Mucosa of rectum (tissue), 2 donors: ENCODE measurements around the gene TET3.
"Not testable (repeated sequence)": the region's sequence is repeated elsewhere in the genome, so short reads cannot be mapped to it uniquely, and the experiment has no call there.

ENCODE experiments used
- H3K27ac ChIP-seq, 2 donors: one replicate each; pipeline ENCODE4 v1.7.0; 2013; ENCODE audit warnings: inconsistent platforms in 2 of 2, low read depth in 2 of 2, low read length in 2 of 2
- H3K27me3 ChIP-seq, 2 donors: one replicate each; pipeline ENCODE4 v1.7.0; 2013; ENCODE audit warnings: low read length in 2 of 2; ENCODE audit not compliant: control insufficient read depth in 2 of 2, insufficient read depth in 2 of 2
- H3K36me3 ChIP-seq, 2 donors: one replicate each; pipeline ENCODE4 v1.7.0; 2013; ENCODE audit warnings: low read length in 2 of 2; ENCODE audit not compliant: control insufficient read depth in 2 of 2, insufficient read depth in 2 of 2
- H3K4me1 ChIP-seq, 2 donors: one replicate each; pipeline ENCODE4 v1.7.0; 2013; ENCODE audit warnings: low read length in 2 of 2, mild to moderate bottlenecking in 1 of 2; ENCODE audit not compliant: control insufficient read depth in 2 of 2, insufficient read depth in 2 of 2
- H3K4me3 ChIP-seq, 2 donors: one replicate each; pipeline ENCODE4 v1.7.0; 2013; ENCODE audit warnings: low read length in 2 of 2
- H3K9ac ChIP-seq, 2 donors: one replicate each; pipeline ENCODE4 v1.7.0; 2013; ENCODE audit warnings: low read length in 2 of 2, low read depth in 1 of 2, mild to moderate bottlenecking in 1 of 2
- H3K9me3 ChIP-seq, 2 donors: one replicate each; pipeline ENCODE4 v1.7.0; 2013; ENCODE audit warnings: low read length in 2 of 2; ENCODE audit not compliant: control insufficient read depth in 2 of 2
- donor health status: healthy.
- donor health status: Normal muscosa, but diverticular disease.

The TET3 gene

DNA sequence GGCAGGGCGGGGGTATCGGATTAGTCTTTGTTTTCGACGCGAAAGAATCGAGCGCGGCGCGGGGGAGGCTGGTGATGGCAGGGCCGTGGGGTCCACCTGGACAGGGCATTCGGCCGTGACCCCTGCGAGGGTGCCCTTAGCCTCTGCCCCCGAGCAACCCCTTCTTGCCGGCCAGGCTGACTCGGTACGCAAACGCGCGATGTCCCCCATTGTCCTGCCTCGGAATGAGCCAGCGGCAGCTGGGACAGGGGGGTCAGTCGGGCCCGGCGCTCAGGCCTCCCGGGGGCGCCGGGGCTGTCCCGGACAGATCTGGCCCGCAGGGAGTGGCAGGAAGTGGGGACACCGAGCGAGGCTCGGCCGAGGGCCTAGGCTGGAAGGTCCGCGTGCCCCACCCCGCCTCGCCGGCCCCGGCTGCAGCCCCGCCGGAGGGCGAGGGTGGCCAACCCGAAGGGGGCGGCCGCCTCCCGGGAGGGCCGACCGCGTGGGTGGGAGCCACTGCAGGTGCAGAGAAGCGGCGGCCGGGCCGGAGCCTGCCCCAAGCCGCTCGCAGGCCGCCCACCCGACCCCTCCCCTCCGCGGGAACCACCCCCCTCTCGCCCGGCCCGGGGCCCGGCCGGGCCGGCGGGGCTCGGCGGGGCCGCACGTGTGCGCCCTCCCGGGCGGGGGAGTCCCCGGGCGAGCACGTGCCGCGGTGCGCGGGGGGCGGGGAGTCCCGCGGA, at the start of gene TET3:
TSS of gene TET3 (plus strand) at position 708 of the 719 bp plus-strand sequence. CDS start 1,494 bp downstream, outside the sequence.
- H3K4me1 ChIP-seq: peaks cover 60 to 65% of the 10 kb centered on the region in 2 donors
- no peaks in the 10 kb centered on the region for H3K9me3 ChIP-seq
- H3K27ac ChIP-seq: peak within 1 kb of the TSS; percentile 98 to 99
- no peaks in the 10 kb centered on the region for H3K27me3 ChIP-seq
- H3K36me3 ChIP-seq: peaks cover 0 to 9% of the 10 kb centered on the region in 2 donors
- peak within 1 kb of the TSS; percentile 75 to 77 for H3K4me3 ChIP-seq
- H3K9ac ChIP-seq: peak within 1 kb of the TSS; percentile 83 to 93

DNA sequence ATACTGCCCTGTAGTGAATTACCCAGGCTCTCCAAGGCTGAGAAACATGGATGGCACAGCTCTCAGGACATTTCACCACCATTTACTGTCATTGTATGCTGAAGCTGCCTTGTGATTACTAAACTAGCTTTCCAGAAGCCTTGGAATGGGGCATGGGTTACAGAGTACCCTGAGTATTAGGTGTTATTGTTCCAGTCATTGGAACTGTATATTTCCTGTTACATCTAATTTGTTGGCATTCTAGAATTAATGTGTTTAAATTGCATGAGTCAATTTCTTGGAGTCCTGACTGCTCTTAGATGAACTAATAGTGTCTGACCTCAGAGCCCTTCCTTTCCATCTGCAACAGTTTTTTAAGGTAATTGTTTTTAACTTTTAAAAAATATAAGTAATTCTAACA, 49.1 kb upstream of the TET3 start:
- no peak overlapping the region for H3K9ac ChIP-seq
- no peak overlapping the region for H3K4me3 ChIP-seq
- H3K9me3 ChIP-seq: no peaks in the 10 kb centered on the region
- no peaks in the 10 kb centered on the region for H3K27me3 ChIP-seq
- H3K27ac ChIP-seq: no peak overlapping the region
- peaks cover 0 to 3% of the 10 kb centered on the region in 2 donors for H3K4me1 ChIP-seq
- peaks cover 15 to 35% of the 10 kb centered on the region in 2 donors for H3K36me3 ChIP-seq

DNA sequence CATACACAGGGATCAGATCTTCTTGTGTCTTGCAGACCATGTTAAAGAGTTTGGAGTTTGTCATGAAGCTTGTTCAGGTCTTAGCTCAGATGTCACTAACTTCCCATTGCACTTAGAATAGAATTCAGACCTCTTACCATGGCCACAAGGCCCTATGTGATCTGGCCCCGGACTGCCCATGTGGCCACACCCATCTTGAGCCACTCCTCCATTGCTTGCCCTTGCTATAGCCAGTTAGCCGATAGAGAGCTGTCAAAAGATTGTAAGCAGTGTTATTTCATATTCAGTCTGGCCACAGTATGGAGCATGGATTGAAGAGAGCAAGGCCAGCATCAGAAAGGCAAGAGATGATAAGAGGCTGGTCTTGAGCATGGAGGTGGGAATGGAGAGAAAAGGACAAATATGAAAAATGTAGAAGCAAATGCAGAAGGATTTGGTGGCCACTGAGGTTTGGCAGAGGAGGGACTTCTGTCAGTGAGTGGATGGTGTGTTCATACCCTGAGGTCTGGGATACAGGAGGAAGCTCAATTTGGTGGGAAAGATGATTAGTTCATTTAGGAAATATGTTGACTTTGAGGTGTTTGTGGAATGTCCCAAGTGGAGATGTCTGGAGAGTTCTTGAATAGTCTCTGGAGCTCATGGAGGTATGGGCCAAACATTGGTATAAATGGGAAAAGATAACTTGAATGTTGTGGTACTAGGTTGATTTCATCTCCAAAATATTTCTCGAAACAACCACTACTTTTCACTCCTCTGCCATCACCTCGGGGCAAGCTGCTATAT, 47.4 kb upstream of the TET3 start:
- Histone ChIP-seq H3K27me3 (no peaks in the 10 kb centered on the region), H3K36me3 (peaks cover 12 to 34% of the 10 kb centered on the region in 2 donors), H3K9ac (no peak overlapping the region), H3K9me3 (no peaks in the 10 kb centered on the region), H3K4me3 (no peak overlapping the region), H3K27ac (no peak overlapping the region), H3K4me1 (no peaks in the 10 kb centered on the region)

DNA sequence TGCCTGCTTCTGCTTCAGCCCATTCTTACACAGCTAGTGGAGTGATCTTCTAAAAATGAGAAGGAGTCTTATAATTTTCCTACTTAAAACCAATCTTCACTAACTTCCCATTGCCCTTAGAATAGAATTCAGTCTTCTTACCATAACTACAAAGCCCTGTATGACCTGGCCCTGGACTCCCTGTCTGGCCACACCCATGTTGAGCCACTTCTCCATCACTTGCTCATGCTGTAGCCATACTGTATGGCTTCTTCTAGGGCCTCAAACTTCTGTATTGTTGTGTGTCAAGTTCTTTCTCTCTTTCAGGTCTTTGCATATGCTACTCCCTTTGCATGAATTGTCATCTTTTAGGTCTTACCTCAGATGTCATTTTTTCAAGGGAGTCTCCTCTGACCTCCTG, 46.8 kb upstream of the TET3 start:
- H3K36me3 ChIP-seq: peaks cover 7 to 29% of the 10 kb centered on the region in 2 donors
- H3K9ac ChIP-seq: no peak overlapping the region
- H3K27me3 ChIP-seq: no peaks in the 10 kb centered on the region
- H3K4me1 ChIP-seq: no peaks in the 10 kb centered on the region
- no peaks in the 10 kb centered on the region for H3K9me3 ChIP-seq
- H3K4me3 ChIP-seq: no peak overlapping the region
- H3K27ac ChIP-seq: no peak overlapping the region

DNA sequence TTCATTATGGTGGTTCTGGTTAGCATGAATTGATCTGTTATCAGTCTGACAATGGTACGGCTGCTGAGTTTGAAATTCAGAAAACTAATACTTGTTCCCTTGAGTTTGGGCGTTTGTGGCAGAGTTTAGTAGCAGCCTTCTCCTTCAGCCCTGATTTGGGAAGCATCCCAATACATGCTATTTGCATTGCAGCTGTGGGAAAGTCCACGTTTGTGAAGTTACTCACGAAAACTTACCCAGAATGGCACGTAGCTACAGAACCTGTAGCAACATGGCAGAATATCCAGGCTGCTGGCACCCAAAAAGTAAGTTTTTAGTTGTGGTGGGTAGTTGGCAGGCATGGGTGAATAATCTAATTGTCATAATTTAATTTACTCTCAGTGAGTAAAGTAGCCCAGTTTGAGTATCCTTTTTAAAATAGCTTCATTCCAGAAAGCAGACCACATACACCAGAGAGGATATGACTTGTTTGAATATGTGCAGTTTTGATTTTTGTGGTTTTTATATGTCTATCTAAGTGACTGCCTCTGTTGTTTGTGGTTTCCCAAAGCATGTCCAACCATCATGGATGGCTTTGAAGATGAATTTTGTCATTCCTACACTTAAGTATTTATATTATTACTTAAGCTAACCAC, 45.9 kb upstream of the TET3 start:
- H3K4me3 ChIP-seq: no peak overlapping the region
- no peak overlapping the region for H3K9ac ChIP-seq
- H3K9me3 ChIP-seq: no peaks in the 10 kb centered on the region
- no peaks in the 10 kb centered on the region for H3K27me3 ChIP-seq
- H3K4me1 ChIP-seq: no peaks in the 10 kb centered on the region
- H3K36me3 ChIP-seq: peaks cover 7 to 22% of the 10 kb centered on the region in 2 donors
- H3K27ac ChIP-seq: no peak overlapping the region

DNA sequence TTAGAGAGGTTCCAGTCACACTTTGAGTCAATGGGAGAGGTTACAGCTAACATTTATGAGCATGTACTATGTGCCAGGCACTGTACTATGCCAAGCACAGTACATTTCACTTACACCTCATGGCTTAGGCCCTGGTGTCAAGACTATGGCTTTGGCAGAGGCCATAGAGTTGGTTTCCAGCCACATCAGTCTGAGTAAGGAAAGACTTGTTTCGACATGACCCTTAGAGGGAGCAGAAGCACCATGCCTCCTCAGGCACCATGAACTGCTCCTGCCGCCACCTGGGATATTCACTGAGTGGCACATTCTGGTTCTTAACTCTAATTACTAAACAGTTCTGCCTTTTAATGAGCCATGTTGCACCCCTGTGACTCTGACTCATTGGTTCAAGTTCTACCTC, 45.3 kb upstream of the TET3 start:
- H3K9ac ChIP-seq: no peak overlapping the region
- no peaks in the 10 kb centered on the region for H3K27me3 ChIP-seq
- H3K36me3 ChIP-seq: peaks cover 7 to 20% of the 10 kb centered on the region in 2 donors
- no peaks in the 10 kb centered on the region for H3K4me1 ChIP-seq
- H3K4me3 ChIP-seq: no peak overlapping the region
- no peaks in the 10 kb centered on the region for H3K9me3 ChIP-seq
- no peak overlapping the region for H3K27ac ChIP-seq

DNA sequence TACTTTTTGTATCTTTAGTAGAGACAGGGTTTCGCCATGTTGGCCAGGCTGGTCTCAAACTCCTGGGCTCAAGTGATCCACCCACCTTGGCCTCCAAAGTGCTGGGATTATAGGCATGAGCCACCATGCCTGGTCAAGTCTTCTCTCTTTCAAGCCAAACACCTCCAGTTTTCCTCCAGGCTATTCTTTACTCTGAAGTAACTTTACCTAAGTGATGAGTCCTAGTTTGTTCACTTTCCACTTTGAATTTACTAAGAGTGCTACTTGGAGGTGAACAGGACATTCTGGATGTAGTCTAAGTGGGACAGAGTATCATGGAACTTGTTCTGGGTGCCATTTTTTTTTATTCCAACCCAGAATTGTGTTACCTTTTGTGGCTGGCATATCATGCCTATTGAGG, 44.6 kb upstream of the TET3 start:
- H3K27ac ChIP-seq, H3K9ac ChIP-seq, H3K4me3 ChIP-seq, H3K27me3 ChIP-seq, H3K9me3 ChIP-seq, H3K4me1 ChIP-seq: not testable (repeated sequence)
- peaks cover 13 to 24% of the 10 kb centered on the region in 2 donors for H3K36me3 ChIP-seq

DNA sequence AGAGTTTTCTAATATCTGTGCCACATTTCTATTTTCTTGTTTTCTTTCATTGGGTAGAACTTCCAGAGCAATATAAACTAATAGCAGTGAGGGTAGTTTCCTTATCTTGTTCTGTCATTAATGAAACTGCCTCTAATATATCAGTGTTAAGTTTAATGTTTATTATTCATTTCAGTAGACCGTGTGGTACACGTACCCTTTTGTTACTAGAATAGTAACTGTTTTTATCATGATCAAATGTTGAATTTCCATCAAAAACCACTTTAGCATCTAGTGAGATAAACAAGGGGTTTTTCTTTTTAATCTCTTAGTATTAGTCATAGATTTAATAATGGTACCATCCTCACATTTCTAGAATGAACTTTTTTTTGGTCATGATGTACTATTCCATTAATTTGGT, 42.0 kb upstream of the TET3 start:
- H3K4me3 ChIP-seq: no peak overlapping the region
- H3K27me3 ChIP-seq: no peaks in the 10 kb centered on the region
- H3K27ac ChIP-seq: no peak overlapping the region
- H3K9me3 ChIP-seq: no peaks in the 10 kb centered on the region
- H3K9ac ChIP-seq: no peak overlapping the region
- H3K4me1 ChIP-seq: no peaks in the 10 kb centered on the region
- H3K36me3 ChIP-seq: peaks cover 22 to 29% of the 10 kb centered on the region in 2 donors

DNA sequence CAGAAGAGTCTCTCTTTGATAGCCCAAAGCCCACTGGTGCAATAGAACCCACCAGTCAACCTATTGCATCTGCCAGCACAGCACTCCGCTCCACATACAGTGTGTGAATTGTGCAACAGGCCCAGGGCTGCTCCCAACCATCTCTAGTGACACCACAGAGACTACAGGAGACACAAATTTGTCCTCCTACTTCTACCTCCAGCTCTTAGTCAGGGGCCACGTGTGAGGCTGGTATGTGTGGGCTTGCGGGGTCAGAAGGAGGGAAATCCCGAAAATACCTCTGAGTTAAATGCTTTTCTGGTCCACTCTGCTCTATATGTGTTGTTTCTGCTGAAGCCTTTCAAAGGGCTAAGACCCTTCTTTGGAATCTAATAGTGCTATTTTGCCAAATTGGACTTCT, 40.0 kb upstream of the TET3 start:
- H3K9ac ChIP-seq: no peak overlapping the region
- H3K27ac ChIP-seq: no peak overlapping the region
- peaks cover 0 to 3% of the 10 kb centered on the region in 2 donors for H3K4me1 ChIP-seq
- no peaks in the 10 kb centered on the region for H3K27me3 ChIP-seq
- H3K4me3 ChIP-seq: no peak overlapping the region
- peaks cover 29 to 38% of the 10 kb centered on the region in 2 donors for H3K36me3 ChIP-seq
- no peaks in the 10 kb centered on the region for H3K9me3 ChIP-seq

DNA sequence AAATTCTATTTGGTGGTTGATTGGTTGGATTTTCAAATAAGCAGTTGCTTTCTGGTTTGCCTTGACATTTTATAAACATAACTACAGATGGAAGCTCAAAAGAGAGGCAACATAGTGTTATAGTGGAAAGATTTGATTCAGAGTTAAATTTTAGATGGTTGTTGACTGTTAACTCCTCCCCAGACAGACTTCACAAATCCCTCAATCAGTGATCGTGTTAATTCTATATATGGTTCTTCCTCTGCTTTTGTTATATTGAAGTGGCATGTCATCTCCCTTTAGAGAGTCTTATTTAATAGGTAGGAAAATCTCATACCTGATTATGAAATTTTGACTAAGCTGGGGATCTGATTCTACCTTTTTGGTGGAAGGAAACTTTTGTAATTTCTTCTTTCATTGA, 38.5 kb upstream of the TET3 start:
- H3K9me3 ChIP-seq: no peaks in the 10 kb centered on the region
- peaks cover 39 to 50% of the 10 kb centered on the region in 2 donors for H3K36me3 ChIP-seq
- H3K9ac ChIP-seq: no peak overlapping the region
- H3K27ac ChIP-seq: no peak overlapping the region
- no peak overlapping the region for H3K4me3 ChIP-seq
- H3K4me1 ChIP-seq: peaks cover 0 to 3% of the 10 kb centered on the region in 2 donors
- H3K27me3 ChIP-seq: no peaks in the 10 kb centered on the region
